H9 (cell line): ENCODE results near the gene ATP8B2. TPM values are rescaled to one million over a fixed set of nuclear protein-coding genes. Genes with fewer than 3 reads are reported as not detected.

ENCODE experiments used
- DNase-seq: peaks from one replicate; pipeline ENCODE4 v3.0.0-alpha.2; 2017
- H2AFZ ChIP-seq: one replicate; pipeline ENCODE4 v1.6.1; 2013; ENCODE audit warnings: mild to moderate bottlenecking, low read length, control low read depth, moderate library complexity
- H2AK5ac ChIP-seq: 2 replicates; pipeline ENCODE4 v1.6.1; 2013; ENCODE audit warnings: low read length, control low read depth, mixed read lengths; ENCODE audit not compliant: insufficient read length
- H2BK120ac ChIP-seq: one replicate; pipeline ENCODE4 v1.6.1; 2013; ENCODE audit warnings: low read depth, mild to moderate bottlenecking, low read length, control low read depth, inconsistent platforms; ENCODE audit not compliant: poor library complexity, severe bottlenecking
- H2BK12ac ChIP-seq: 2 replicates; pipeline ENCODE4 v1.6.1; 2013; ENCODE audit warnings: low read length, control low read depth, mixed read lengths, low read depth; ENCODE audit not compliant: insufficient read length
- H2BK15ac ChIP-seq: 2 replicates; pipeline ENCODE4 v1.6.1; 2013; ENCODE audit warnings: low read depth, low read length, control low read depth
- H2BK20ac ChIP-seq: one replicate; pipeline ENCODE4 v1.6.1; 2013; ENCODE audit warnings: low read depth, mild to moderate bottlenecking, low read length, control low read depth, inconsistent platforms; ENCODE audit not compliant: poor library complexity, severe bottlenecking
- H2BK5ac ChIP-seq: 2 replicates; pipeline ENCODE4 v1.6.1; 2013; ENCODE audit warnings: low read length, control low read depth, mixed read lengths; ENCODE audit not compliant: insufficient read length
- H3K14ac ChIP-seq: 2 replicates; pipeline ENCODE4 v1.6.1; 2013; ENCODE audit warnings: low read length, control low read depth; ENCODE audit not compliant: insufficient read depth
- H3K18ac ChIP-seq: 2 replicates; pipeline ENCODE4 v1.6.1; 2013; ENCODE audit warnings: low read depth, mild to moderate bottlenecking, mixed read lengths, low read length, control low read depth; ENCODE audit not compliant: insufficient read length
- H3K23ac ChIP-seq: 2 replicates; pipeline ENCODE4 v1.6.1; 2013; ENCODE audit warnings: low read length, control low read depth, mixed read lengths, low read depth; ENCODE audit not compliant: insufficient read length
- H3K23me2 ChIP-seq: 2 replicates; pipeline ENCODE4 v1.6.1; 2013; ENCODE audit warnings: low read depth, mild to moderate bottlenecking, mixed read lengths, low read length, control low read depth; ENCODE audit not compliant: insufficient read length, poor library complexity, severe bottlenecking
- H3K27ac ChIP-seq: 2 replicates; pipeline ENCODE4 v1.5.1; 2013; ENCODE audit warnings: low read length, control low read depth, mixed read lengths, low read depth; ENCODE audit not compliant: insufficient read length
- H3K27me3 ChIP-seq: 2 replicates; pipeline ENCODE4 v1.6.1; 2013; ENCODE audit warnings: low read length, control low read depth, inconsistent platforms; ENCODE audit not compliant: insufficient read depth
- H3K4ac ChIP-seq: 2 replicates; pipeline ENCODE4 v1.6.1; 2013; ENCODE audit warnings: low read depth, mild to moderate bottlenecking, control low read depth, inconsistent platforms, low read length, moderate library complexity
- H3K4me1 ChIP-seq: 2 replicates; pipeline ENCODE4 v1.6.1; 2013; ENCODE audit warnings: low read length, control low read depth, inconsistent platforms; ENCODE audit not compliant: insufficient read depth
- H3K4me2 ChIP-seq: 2 replicates; pipeline ENCODE4 v1.6.1; 2013; ENCODE audit warnings: low read length, control low read depth, mixed read lengths; ENCODE audit not compliant: insufficient read length, insufficient read depth
- H3K56ac ChIP-seq: 2 replicates; pipeline ENCODE4 v1.6.1; 2013; ENCODE audit warnings: low read depth, mild to moderate bottlenecking, mixed read lengths, low read length, control low read depth; ENCODE audit not compliant: insufficient read length
- H3K79me1 ChIP-seq: 2 replicates; pipeline ENCODE4 v1.6.1; 2013; ENCODE audit warnings: low read depth, mild to moderate bottlenecking, moderate library complexity, low read length, control low read depth, inconsistent platforms; ENCODE audit not compliant: insufficient read depth, poor library complexity, severe bottlenecking
- H3K79me2 ChIP-seq: 2 replicates; pipeline ENCODE4 v1.6.1; 2013; ENCODE audit warnings: low read length, control low read depth, inconsistent platforms; ENCODE audit not compliant: insufficient read depth
- H3K9ac ChIP-seq: 2 replicates; pipeline ENCODE4 v1.6.1; 2013; ENCODE audit warnings: low read length, control low read depth, mixed read lengths; ENCODE audit not compliant: insufficient read length; ENCODE audit errors: extremely low read depth
- H3K9me3 ChIP-seq: one replicate; pipeline ENCODE4 v1.6.1; 2013; ENCODE audit warnings: low read depth, low read length, inconsistent platforms; ENCODE audit not compliant: control insufficient read depth
- H3T11ph ChIP-seq: one replicate; pipeline ENCODE4 v1.6.1; 2013; ENCODE audit warnings: mild to moderate bottlenecking, low read length, control low read depth, inconsistent platforms
- H4K20me1 ChIP-seq: one replicate; pipeline ENCODE4 v1.6.1; 2013; ENCODE audit not compliant: control insufficient read depth, insufficient read length, insufficient read depth
- H4K5ac ChIP-seq: 2 replicates; pipeline ENCODE4 v1.6.1; 2013; ENCODE audit warnings: low read depth, mild to moderate bottlenecking, mixed read lengths, low read length, control low read depth; ENCODE audit not compliant: insufficient read length
- H4K8ac ChIP-seq: replicated peaks from 2 replicates; pipeline ENCODE4 v1.6.1; 2013; ENCODE audit warnings: low read length, control low read depth, mixed read lengths, low read depth; ENCODE audit not compliant: insufficient read length
- H4K91ac ChIP-seq: 2 replicates; pipeline ENCODE4 v1.6.1; 2013; ENCODE audit warnings: low read depth, mild to moderate bottlenecking, moderate library complexity, mixed read lengths, low read length, control low read depth; ENCODE audit not compliant: insufficient read length
- H3K27ac Mint-ChIP-seq, 3 experiments: 2 replicates in 2 of 3; 3 replicates in 1 of 3; pipeline ENCODE4 v1.8.0; 2020 to 2021; ENCODE audit warnings: mixed read lengths in 3 of 3, mild to moderate bottlenecking in 1 of 3, moderate library complexity in 1 of 3
- H3K27me3 Mint-ChIP-seq: 2 replicates; pipeline ENCODE4 v1.8.0; 2021; ENCODE audit warnings: low read depth, mild to moderate bottlenecking, moderate library complexity, mixed read lengths
- H3K36me3 Mint-ChIP-seq, 3 experiments: 2 replicates in 2 of 3; 3 replicates in 1 of 3; pipeline ENCODE4 v1.8.0; 2020 to 2021; ENCODE audit warnings: low read depth in 3 of 3, mixed read lengths in 3 of 3; ENCODE audit not compliant: insufficient read depth in 1 of 3
- H3K4me1 Mint-ChIP-seq, 2 experiments: 2 replicates each; pipeline ENCODE4 v1.8.0; 2020; ENCODE audit warnings: mixed read lengths in 2 of 2
- H3K4me3 Mint-ChIP-seq, 2 experiments: 2 replicates in 1 of 2; 3 replicates in 1 of 2; pipeline ENCODE4 v1.8.0; 2020 to 2021; ENCODE audit warnings: mild to moderate bottlenecking in 2 of 2, mixed read lengths in 2 of 2, moderate library complexity in 1 of 2
- H3K9me3 Mint-ChIP-seq, 2 experiments: 2 replicates in 1 of 2; 3 replicates in 1 of 2; pipeline ENCODE4 v1.8.0; 2020; ENCODE audit warnings: mild to moderate bottlenecking in 2 of 2, mixed read lengths in 2 of 2, moderate library complexity in 1 of 2
- WGBS: extraction: QIAGEN DNeasy Blood & Tissue Kit; methylation state at CpG from one replicate; pipeline ENCODE4 v1.1.7; 2013; ENCODE audit warnings: missing lambda C conversion rate, low lambda C conversion rate, mixed read lengths; ENCODE audit not compliant: insufficient read length; ENCODE audit errors: extremely low coverage; 5-methylcytosine and 5-hydroxymethylcytosine counted together
- total RNA-seq: library from RNA; stranded (reverse); gene quantifications from 2 replicates; pipeline ENCODE4 v1.2.1, GENCODE V29; 2021
- TF ChIP-seq, protein P1 (sequence below): fragments of 200-600 bp; sonication (generic); conservative IDR thresholded peaks from 3 replicates; pipeline ENCODE4 v1.8.0; 2021; ENCODE audit warnings: antibody characterized with exemption, mild to moderate bottlenecking

The ATP8B2 gene
- total RNA-seq, 1 experiment from 2014 or later, result 37.6 TPM

DNA sequence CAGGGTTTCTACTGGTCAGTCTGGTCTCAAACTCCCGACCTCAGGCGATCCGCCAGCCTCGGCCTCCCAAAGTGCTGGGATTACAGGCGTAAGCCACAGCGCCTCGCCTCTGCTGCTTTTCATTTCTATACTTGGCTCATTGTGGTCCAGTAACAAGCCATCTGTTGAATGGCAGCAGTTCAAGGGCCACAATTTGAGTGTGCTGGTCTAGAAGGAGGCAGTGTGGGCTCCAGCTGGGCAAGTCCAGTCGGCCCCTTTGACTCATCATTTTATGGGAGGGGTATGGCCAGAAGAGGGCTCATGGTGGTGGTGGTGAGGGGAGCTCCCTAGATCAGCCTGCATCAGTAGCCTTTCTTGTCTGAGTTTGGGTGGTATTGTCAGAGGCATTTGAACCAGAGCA lies 33.2 kb downstream of the ATP8B2 start:
- Histone ChIP-seq H3T11ph (no peak overlapping the region), H2AFZ (no peak overlapping the region), H3K56ac (no peak overlapping the region), H3K18ac (no peak overlapping the region), H3K9me3 (no peaks in the 10 kb centered on the region), H3K4me1 (no peaks in the 10 kb centered on the region; the same call in 1 of the 2 replicates), H4K91ac (no peak overlapping the region), H4K20me1 (no peaks in the 10 kb centered on the region), H4K8ac (no peak overlapping the region), H3K27me3 (no peaks in the 10 kb centered on the region), H3K23ac (no peak overlapping the region), H2BK15ac (no peak overlapping the region), H3K4me2 (no peak overlapping the region), H2AK5ac (no peak overlapping the region), H3K79me1 (no peaks in the 10 kb centered on the region), H3K9ac (no peak overlapping the region), H2BK20ac (no peak overlapping the region), H3K27ac (no peak overlapping the region), H3K14ac (no peak overlapping the region), H3K23me2 (no peaks in the 10 kb centered on the region), H2BK12ac (no peak overlapping the region), H3K4ac (no peak overlapping the region), H2BK5ac (no peak overlapping the region), H2BK120ac (no peak overlapping the region), H4K5ac (no peak overlapping the region), H3K79me2 (no peaks in the 10 kb centered on the region)
- no CpG with 5 or more reads among the region's 8 CpGs for WGBS
- Mint-ChIP-seq H3K4me3 (no peak overlapping the region), H3K27ac (no peak overlapping the region), H3K36me3 (peaks cover 0 to 5% (median 0%) of the 10 kb centered on the region in 3 experiments; a peak in 3 of 7 replicates), H3K9me3 (peaks cover 7 to 11% of the 10 kb centered on the region in 2 experiments), H3K27me3 (peaks cover 9% of the 10 kb centered on the region), H3K4me1 (peaks cover 14 to 16% of the 10 kb centered on the region in 2 experiments)
- TF ChIP-seq, protein P1, sequence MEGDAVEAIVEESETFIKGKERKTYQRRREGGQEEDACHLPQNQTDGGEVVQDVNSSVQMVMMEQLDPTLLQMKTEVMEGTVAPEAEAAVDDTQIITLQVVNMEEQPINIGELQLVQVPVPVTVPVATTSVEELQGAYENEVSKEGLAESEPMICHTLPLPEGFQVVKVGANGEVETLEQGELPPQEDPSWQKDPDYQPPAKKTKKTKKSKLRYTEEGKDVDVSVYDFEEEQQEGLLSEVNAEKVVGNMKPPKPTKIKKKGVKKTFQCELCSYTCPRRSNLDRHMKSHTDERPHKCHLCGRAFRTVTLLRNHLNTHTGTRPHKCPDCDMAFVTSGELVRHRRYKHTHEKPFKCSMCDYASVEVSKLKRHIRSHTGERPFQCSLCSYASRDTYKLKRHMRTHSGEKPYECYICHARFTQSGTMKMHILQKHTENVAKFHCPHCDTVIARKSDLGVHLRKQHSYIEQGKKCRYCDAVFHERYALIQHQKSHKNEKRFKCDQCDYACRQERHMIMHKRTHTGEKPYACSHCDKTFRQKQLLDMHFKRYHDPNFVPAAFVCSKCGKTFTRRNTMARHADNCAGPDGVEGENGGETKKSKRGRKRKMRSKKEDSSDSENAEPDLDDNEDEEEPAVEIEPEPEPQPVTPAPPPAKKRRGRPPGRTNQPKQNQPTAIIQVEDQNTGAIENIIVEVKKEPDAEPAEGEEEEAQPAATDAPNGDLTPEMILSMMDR, result no peak
- no peak for DNase-seq
